Suppressor macrophage treated with lipopolysaccharide for 1 hour (primary cell): ENCODE data around the gene UBAP2L.
"Not testable (repeated sequence)": the region's sequence is repeated elsewhere in the genome, so short reads cannot be mapped to it uniquely, and the experiment has no call there.

Experiments
- DNase-seq, 3 donors: peaks; one replicate each; pipeline ENCODE4 v3.0.0-alpha.2; 2020 to 2022

UBAP2L gene

GRCh38 chr1:154312229-154313065 is 91.7 kb downstream of the UBAP2L start:
- DNase-seq = not testable (repeated sequence)

GRCh38 chr1:154313066-154313356 is 92.3 kb downstream of the UBAP2L start:
- no peak for DNase-seq

- DNase-seq = not testable (repeated sequence)
Observed at GRCh38 chr1:154314226-154314625, 93.5 kb downstream of the UBAP2L start.

GRCh38 chr1:154316704-154317103 is 95.9 kb downstream of the UBAP2L start:
- no peak for DNase-seq

GRCh38 chr1:154318386-154318785 is 97.6 kb downstream of the UBAP2L start:
- no peak for DNase-seq
